ENCODE measurements around the gene RUNX2. TPM values are rescaled to one million over a fixed set of nuclear protein-coding genes. Genes with fewer than 3 reads are reported as not detected.

RUNX2 gene
- total and polyA plus RNA-seq, 10 of the 15 experiments (the other 5 are each of a cell fraction or from before 2014, with no cell fraction given): 0.01 to 0.77 (median 0.15) TPM; not detected in 3

DNA sequence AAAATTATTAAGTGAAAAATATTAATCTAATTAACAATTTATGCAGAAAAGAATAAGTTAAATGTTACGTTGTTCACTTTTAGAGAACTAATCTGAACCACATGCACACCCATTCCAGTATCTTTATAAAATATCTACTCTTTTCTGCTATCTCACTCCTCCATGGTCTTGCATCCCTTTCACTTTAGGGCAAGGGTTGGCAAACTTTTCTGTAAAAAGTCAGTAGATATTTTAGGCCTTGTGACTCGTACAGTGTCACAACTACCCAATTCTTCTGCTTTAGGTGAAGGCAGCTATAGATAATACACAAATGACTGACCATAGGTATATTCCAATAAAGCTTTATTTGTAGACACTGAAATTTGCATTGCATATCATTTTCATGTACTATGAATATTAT lies 89.3 kb downstream of the RUNX2 start (continued):
- no peak for TF ChIP-seq SPI1 (IDR thresholded peaks at IDR 0.05; ENCODE audit: borderline replicate concordance, insufficient read depth, low read depth, low read length)
- TF ChIP-seq NR2F1 (conservative IDR thresholded peaks at IDR 0.05): no peak
- no peak for TF ChIP-seq PML (IDR thresholded peaks at IDR 0.05; ENCODE audit: low read length)
- TF ChIP-seq TARDBP (IDR thresholded peaks at IDR 0.05; ENCODE audit: borderline replicate concordance): no peak

DNA sequence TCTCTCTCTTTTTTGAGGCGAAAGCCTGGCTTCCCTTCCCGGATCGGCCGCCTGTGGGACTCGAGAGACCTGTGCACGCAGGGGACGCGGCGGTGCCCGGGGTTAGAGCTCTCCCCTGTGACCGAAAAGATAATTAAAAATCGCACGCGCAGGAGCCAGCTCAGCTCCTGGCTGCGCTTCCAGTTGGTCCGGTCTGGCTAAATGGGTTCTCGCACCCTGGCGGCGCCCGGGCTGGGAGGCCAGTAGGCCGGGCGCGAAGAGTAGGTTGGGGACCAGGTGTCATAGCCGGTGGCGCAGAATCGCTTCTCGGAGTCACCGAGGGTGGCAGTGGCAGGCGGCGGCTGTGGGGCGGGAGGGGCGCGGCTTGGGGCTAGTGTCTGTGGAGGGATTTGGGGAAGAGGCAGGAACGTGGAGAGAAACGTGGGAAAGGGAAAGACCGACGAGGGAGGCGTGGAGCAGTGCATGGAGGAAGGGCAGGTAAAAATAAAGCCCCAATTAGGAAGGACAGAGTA lies 91.5 kb downstream of the RUNX2 start:
- in situ Hi-C loops (cut with MboI): loop anchor here (10.0 kb wide), 1 partner anchor 775 kb away; no protein-coding TSS in a partner anchor
- Histone ChIP-seq H3K4me2 (ENCODE audit: control insufficient read depth, insufficient read depth) (no peak overlapping the region), H3K27me3 (replicated peaks in 1 of 2; ENCODE audit: control insufficient read depth in 2 of 2, insufficient read depth in 2 of 2, low read length in 1 of 2) (peaks cover 20 to 27% of the 10 kb centered on the region in 2 experiments), H3K9me3 (replicated peaks; ENCODE audit: control insufficient read depth, insufficient read depth, low read length) (no peaks in the 10 kb centered on the region), H3K4me3 (no peak overlapping the region), H3K79me2 (ENCODE audit: control insufficient read depth, insufficient read depth, low read length) (no peaks in the 10 kb centered on the region), H3K9ac (ENCODE audit: control insufficient read depth, insufficient read depth, low read length) (no peak overlapping the region), H3K4me1 (ENCODE audit: control insufficient read depth, insufficient read depth, low read length) (no peaks in the 10 kb centered on the region; the same call in 1 of the 2 replicates), H2AFZ (ENCODE audit: control insufficient read depth, low read depth, low read length) (no peak overlapping the region), H3K36me3 (ENCODE audit: control insufficient read depth in 2 of 2, insufficient read depth in 2 of 2, low read length in 1 of 2) (no peaks in the 10 kb centered on the region), H4K20me1 (ENCODE audit: control insufficient read depth, insufficient read depth) (peaks cover 3% of the 10 kb centered on the region; the same call in 1 of the 2 replicates), H3K27ac (ENCODE audit: control insufficient read depth, insufficient read depth) (no peak overlapping the region)
- 0% methylated on average over 24 of the region's 38 CpGs for WGBS (ENCODE audit: insufficient coverage, insufficient replicate concordance, low lambda C conversion rate, missing lambda C conversion rate)
- POLR2A ChIA-PET: interaction anchor here (0.5 kb wide), 1 partner anchor 276 kb away, joined by 3 read pairs; no protein-coding TSS in a partner anchor
- BruUV-seq (replicated peaks): no TSS peak
- ATAC-seq (peak; percentile 64), FAIRE-seq (no peak), DNase-seq (ENCODE audit: low read depth, low spot score) (no peak)
- SMC1A ChIA-PET (ENCODE audit: uncharacterized antibody, unreplicated experiment): interaction anchor here (0.7 to 1.9 kb wide), 2 partner anchors 11 to 503 kb away, joined by 3 to 5 read pairs; no protein-coding TSS in a partner anchor
- CTCF ChIA-PET: interaction anchor here (0.7 to 3.7 kb wide), 3 partner anchors 333 to 764 kb away, joined by 3 to 16 read pairs (median 4); no protein-coding TSS in a partner anchor
- intact Hi-C loops (cut with micrococcal nuclease; ENCODE audit: unreplicated experiment): loop anchor here (5.0 to 10.0 kb wide), 5 partner anchors 335 to 942 kb away; no protein-coding TSS in a partner anchor
- peak; percentile 56 for TF ChIP-seq RAD21 (IDR thresholded peaks at IDR 0.05; ENCODE audit: insufficient read depth, low read depth, low read length)
- peak; percentile 18 to 49 (median 22); a peak in 2 of 6 replicates for TF ChIP-seq CTCF (IDR thresholded peaks at IDR 0.05 in 2 of 3, conservative IDR thresholded peaks at IDR 0.05 in 1 of 3; ENCODE audit: control insufficient read depth in 2 of 3, extremely low read depth in 1 of 3, insufficient read depth in 1 of 3, low read depth in 3 of 3, low read length in 3 of 3)
- TF ChIP-seq SMC3 (IDR thresholded peaks at IDR 0.05; ENCODE audit: borderline replicate concordance, low read length): peak; percentile 43; the same call in 1 of the 2 replicates
- TF ChIP-seq GATAD2B (conservative IDR thresholded peaks at IDR 0.05; ENCODE audit: low read depth): no peak
- no peak for TF ChIP-seq RAD51 (IDR thresholded peaks at IDR 0.05)
- RAD21 ChIA-PET (ENCODE audit: unreplicated experiment): interaction anchor here (0.6 to 1.5 kb wide), 5 partner anchors 295 to 789 kb away, joined by 3 to 9 read pairs (median 3); no protein-coding TSS in a partner anchor
